ENCODE measurements around the gene DUSP28.

DUSP28 gene

DNA sequence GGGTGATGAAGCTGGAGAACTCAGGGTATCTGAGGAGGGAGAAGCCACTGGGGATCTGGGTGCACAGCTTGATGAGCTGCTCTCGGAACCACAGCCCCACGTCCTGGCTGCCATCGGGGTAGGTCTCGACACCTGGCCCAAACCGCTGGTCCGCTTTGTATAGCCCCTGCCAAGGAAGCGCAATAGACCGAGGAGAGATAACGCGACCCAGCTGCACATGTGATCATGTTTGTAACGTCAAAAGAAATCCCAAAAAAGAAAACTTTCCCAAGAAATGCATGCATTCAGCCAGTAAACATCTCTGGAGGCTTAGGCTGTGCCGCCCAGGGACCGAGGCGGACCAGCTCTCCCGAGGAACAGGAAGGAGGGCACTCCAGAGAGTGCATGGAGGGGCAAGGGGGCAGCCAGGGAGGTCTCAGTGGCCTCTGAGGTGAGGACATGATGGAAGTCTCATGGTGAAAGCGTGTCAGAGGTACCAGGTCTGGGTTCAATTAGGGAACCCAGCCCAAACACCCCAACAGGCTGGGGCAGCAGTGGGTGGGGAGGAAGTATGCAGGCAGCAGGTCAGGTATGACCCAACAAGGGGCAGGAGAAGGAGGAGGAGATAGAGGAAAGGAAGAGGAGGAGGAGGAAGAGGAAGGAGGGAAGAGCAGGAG lies 30.7 kb upstream of the DUSP28 start:
- no peaks in the 10 kb centered on the region for H3K36me3 ChIP-seq (ENCODE audit: control insufficient read depth, insufficient read depth, low read length)
- no peak for DNase-seq

DNA sequence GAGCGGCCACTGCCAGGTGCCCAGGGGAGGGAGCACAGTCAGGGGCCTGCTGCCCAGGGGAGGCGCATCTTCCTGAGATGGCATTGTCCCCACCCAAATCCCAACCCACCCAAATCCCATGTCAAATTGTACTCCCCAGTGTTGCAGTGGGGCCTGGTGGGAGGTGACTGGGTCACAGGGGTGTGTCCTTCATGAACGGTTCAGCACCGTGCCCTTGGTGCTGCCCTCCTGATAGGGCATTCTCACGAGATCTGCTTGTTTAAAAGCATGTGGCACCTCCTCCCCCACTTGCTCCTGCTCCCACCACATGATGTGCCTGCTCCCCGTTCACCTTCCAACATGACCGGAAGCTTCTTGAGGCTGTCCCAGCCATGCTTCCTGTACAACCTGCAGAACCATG lies 30.0 kb upstream of the DUSP28 start:
- no peaks in the 10 kb centered on the region for H3K79me1 ChIP-seq (ENCODE audit: low read length)
- DNase-seq = no peak
- no peak overlapping the region for H2AK5ac ChIP-seq (ENCODE audit: low read length)
- no peak overlapping the region for H2BK15ac ChIP-seq (replicated peaks; ENCODE audit: low read depth)
- H3K4me3 ChIP-seq (ENCODE audit: low read length) = no peak overlapping the region
- H3K4me1 ChIP-seq (ENCODE audit: control insufficient read depth, low read depth, low read length) = no peaks in the 10 kb centered on the region
- H4K5ac ChIP-seq (ENCODE audit: low read length) = no peak overlapping the region
- no peak overlapping the region for H3K27ac ChIP-seq (ENCODE audit: low read depth, low read length)
- H3K27me3 ChIP-seq (ENCODE audit: insufficient read depth, low read length, poor library complexity) = no peaks in the 10 kb centered on the region
- H3K56ac ChIP-seq (ENCODE audit: low read length) = no peak overlapping the region
- no peak overlapping the region for H3K23ac ChIP-seq (ENCODE audit: low read length)
- no peak overlapping the region for H2BK120ac ChIP-seq (ENCODE audit: low read depth, low read length)
- no peak overlapping the region for H3K9ac ChIP-seq (ENCODE audit: low read length)
- H3K79me2 ChIP-seq (ENCODE audit: control insufficient read depth, insufficient read depth, low read length) = no peaks in the 10 kb centered on the region
- H3K4me2 ChIP-seq (ENCODE audit: low read length) = no peak overlapping the region
- no peak overlapping the region for H2BK5ac ChIP-seq (ENCODE audit: low read length)
- H3K18ac ChIP-seq (ENCODE audit: low read length) = no peak overlapping the region
- no CpG with 5 or more reads among the region's 7 CpGs for WGBS (ENCODE audit: extremely low coverage, insufficient coverage, low lambda C conversion rate)
- no peak overlapping the region for H4K8ac ChIP-seq (ENCODE audit: low read depth, low read length)
- H3K36me3 ChIP-seq (ENCODE audit: control insufficient read depth, insufficient read depth, low read length) = no peaks in the 10 kb centered on the region
- no peak overlapping the region for H3K4ac ChIP-seq (ENCODE audit: low read depth, low read length)

More for the DNA sequence above, 30.7 kb upstream of the DUSP28 start:
- H3K79me2 ChIP-seq (ENCODE audit: control insufficient read depth, insufficient read depth, low read length) = no peaks in the 10 kb centered on the region
- no peaks in the 10 kb centered on the region for H3K79me1 ChIP-seq (ENCODE audit: low read length)
- H3K27me3 ChIP-seq (ENCODE audit: insufficient read depth, low read length, poor library complexity) = no peaks in the 10 kb centered on the region
- no peak overlapping the region for H4K5ac ChIP-seq (ENCODE audit: low read length)
- H3K18ac ChIP-seq (ENCODE audit: low read length) = no peak overlapping the region
- H3K56ac ChIP-seq (ENCODE audit: low read length) = no peak overlapping the region
- H3K27ac ChIP-seq (ENCODE audit: low read depth, low read length) = no peak overlapping the region
- H3K4me1 ChIP-seq (ENCODE audit: control insufficient read depth, low read depth, low read length) = no peaks in the 10 kb centered on the region
- H4K8ac ChIP-seq (ENCODE audit: low read depth, low read length) = no peak overlapping the region
- no peak overlapping the region for H2BK15ac ChIP-seq (replicated peaks; ENCODE audit: low read depth)
- no peak overlapping the region for H3K4me3 ChIP-seq (ENCODE audit: low read length)
- no peak overlapping the region for H3K23ac ChIP-seq (ENCODE audit: low read length)
- no peak overlapping the region for H3K4ac ChIP-seq (ENCODE audit: low read depth, low read length)
- no peak overlapping the region for H3K4me2 ChIP-seq (ENCODE audit: low read length)
- no peak overlapping the region for H2AK5ac ChIP-seq (ENCODE audit: low read length)
- no CpG with 5 or more reads among the region's 16 CpGs for WGBS (ENCODE audit: extremely low coverage, insufficient coverage, low lambda C conversion rate)
- H2BK120ac ChIP-seq (ENCODE audit: low read depth, low read length) = no peak overlapping the region
- H2BK5ac ChIP-seq (ENCODE audit: low read length) = no peak overlapping the region
- H3K9ac ChIP-seq (ENCODE audit: low read length) = no peak overlapping the region

- Histone ChIP-seq H2BK120ac (ENCODE audit: low read depth, low read length) (no peak overlapping the region), H3K9ac (ENCODE audit: low read length) (no peak overlapping the region), H2BK15ac (replicated peaks; ENCODE audit: low read depth) (no peak overlapping the region), H3K36me3 (ENCODE audit: control insufficient read depth, insufficient read depth, low read length) (no peaks in the 10 kb centered on the region), H2BK5ac (ENCODE audit: low read length) (no peak overlapping the region), H4K5ac (ENCODE audit: low read length) (no peak overlapping the region), H3K4me2 (ENCODE audit: low read length) (no peak overlapping the region), H3K4ac (ENCODE audit: low read depth, low read length) (no peak overlapping the region), H3K18ac (ENCODE audit: low read length) (no peak overlapping the region), H3K56ac (ENCODE audit: low read length) (no peak overlapping the region), H4K8ac (ENCODE audit: low read depth, low read length) (no peak overlapping the region), H3K79me2 (ENCODE audit: control insufficient read depth, insufficient read depth, low read length) (no peaks in the 10 kb centered on the region), H3K4me3 (ENCODE audit: low read length) (no peak overlapping the region), H2AK5ac (ENCODE audit: low read length) (no peak overlapping the region), H3K27me3 (ENCODE audit: insufficient read depth, low read length, poor library complexity) (no peaks in the 10 kb centered on the region), H3K23ac (ENCODE audit: low read length) (no peak overlapping the region), H3K79me1 (ENCODE audit: low read length) (no peaks in the 10 kb centered on the region), H3K27ac (ENCODE audit: low read depth, low read length) (no peak overlapping the region), H3K4me1 (ENCODE audit: control insufficient read depth, low read depth, low read length) (no peaks in the 10 kb centered on the region)
- WGBS (ENCODE audit: extremely low coverage, insufficient coverage, low lambda C conversion rate) = no CpG with 5 or more reads among the region's 5 CpGs
- no peak for DNase-seq
Measured at GRCh38 chr2:240531038-240531437, 29.1 kb upstream of the DUSP28 start.

DNA sequence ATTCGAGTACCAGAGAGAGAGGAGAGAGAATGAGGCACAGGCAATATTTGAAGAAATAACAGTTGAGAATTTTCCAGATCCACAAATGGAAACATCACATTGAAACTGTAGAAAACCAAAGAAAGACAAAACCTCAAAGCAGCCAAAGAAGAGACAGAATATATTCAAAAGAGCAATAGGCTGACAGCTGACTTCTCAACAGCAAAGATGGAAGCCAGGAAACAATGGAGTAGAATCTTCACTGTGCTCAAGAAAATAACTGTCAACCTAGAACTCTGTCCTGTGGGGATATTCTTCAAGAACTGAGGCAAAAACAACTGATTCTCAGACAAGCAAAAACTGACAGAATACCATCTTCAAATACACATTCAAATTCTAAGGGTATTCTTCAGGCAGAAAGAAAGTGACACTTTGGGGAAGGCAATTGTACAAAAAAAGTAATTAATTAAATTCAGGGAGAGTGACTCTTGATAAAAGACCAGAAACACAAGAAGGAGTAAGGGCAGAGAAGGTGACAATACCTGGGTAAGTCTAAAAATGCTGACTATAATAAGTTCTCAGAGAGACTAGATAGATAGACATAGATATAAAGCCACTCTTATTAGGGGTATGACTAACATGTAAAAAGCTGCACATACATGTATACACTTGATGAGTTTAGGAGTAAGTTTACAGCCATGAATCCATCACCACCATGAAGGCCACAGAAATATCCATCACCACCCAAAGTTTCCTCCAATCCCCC lies 28.0 kb upstream of the DUSP28 start:
- Histone ChIP-seq H2BK15ac (replicated peaks; ENCODE audit: low read depth) (no peak overlapping the region), H4K8ac (ENCODE audit: low read depth, low read length) (no peak overlapping the region), H3K79me1 (ENCODE audit: low read length) (no peaks in the 10 kb centered on the region), H3K4me1 (ENCODE audit: control insufficient read depth, low read depth, low read length) (no peaks in the 10 kb centered on the region), H3K79me2 (ENCODE audit: control insufficient read depth, insufficient read depth, low read length) (no peaks in the 10 kb centered on the region), H3K36me3 (ENCODE audit: control insufficient read depth, insufficient read depth, low read length) (no peaks in the 10 kb centered on the region), H3K4me2 (ENCODE audit: low read length) (no peak overlapping the region), H3K4ac (ENCODE audit: low read depth, low read length) (no peak overlapping the region), H3K4me3 (ENCODE audit: low read length) (no peak overlapping the region), H3K27ac (ENCODE audit: low read depth, low read length) (no peak overlapping the region), H2BK120ac (ENCODE audit: low read depth, low read length) (no peak overlapping the region), H3K56ac (ENCODE audit: low read length) (no peak overlapping the region), H2BK5ac (ENCODE audit: low read length) (no peak overlapping the region), H2AK5ac (ENCODE audit: low read length) (no peak overlapping the region), H3K9ac (ENCODE audit: low read length) (no peak overlapping the region), H3K23ac (ENCODE audit: low read length) (no peak overlapping the region), H3K18ac (ENCODE audit: low read length) (no peak overlapping the region), H4K5ac (ENCODE audit: low read length) (no peak overlapping the region), H3K27me3 (ENCODE audit: insufficient read depth, low read length, poor library complexity) (no peaks in the 10 kb centered on the region)
- no peak for DNase-seq
- WGBS (ENCODE audit: extremely low coverage, insufficient coverage, low lambda C conversion rate) = no CpG with 5 or more reads among the region's 1 CpG

- H4K8ac ChIP-seq (ENCODE audit: low read depth, low read length) = no peak overlapping the region
- H2BK15ac ChIP-seq (replicated peaks; ENCODE audit: low read depth) = no peak overlapping the region
- no peak overlapping the region for H3K56ac ChIP-seq (ENCODE audit: low read length)
- DNase-seq = no peak
- WGBS (ENCODE audit: extremely low coverage, insufficient coverage, low lambda C conversion rate) = no CpG with 5 or more reads among the region's 43 CpGs
- no peak overlapping the region for H3K4me2 ChIP-seq (ENCODE audit: low read length)
- H4K5ac ChIP-seq (ENCODE audit: low read length) = no peak overlapping the region
- no peak overlapping the region for H3K27ac ChIP-seq (ENCODE audit: low read depth, low read length)
- no peak overlapping the region for H3K4ac ChIP-seq (ENCODE audit: low read depth, low read length)
- H3K27me3 ChIP-seq (ENCODE audit: insufficient read depth, low read length, poor library complexity) = no peaks in the 10 kb centered on the region
- H3K4me3 ChIP-seq (ENCODE audit: low read length) = no peak overlapping the region
- no peak overlapping the region for H2AK5ac ChIP-seq (ENCODE audit: low read length)
- H2BK5ac ChIP-seq (ENCODE audit: low read length) = no peak overlapping the region
- no peaks in the 10 kb centered on the region for H3K36me3 ChIP-seq (ENCODE audit: control insufficient read depth, insufficient read depth, low read length)
- H3K18ac ChIP-seq (ENCODE audit: low read length) = no peak overlapping the region
- H3K9ac ChIP-seq (ENCODE audit: low read length) = no peak overlapping the region
- H2BK120ac ChIP-seq (ENCODE audit: low read depth, low read length) = no peak overlapping the region
- H3K79me1 ChIP-seq (ENCODE audit: low read length) = no peaks in the 10 kb centered on the region
- no peaks in the 10 kb centered on the region for H3K79me2 ChIP-seq (ENCODE audit: control insufficient read depth, insufficient read depth, low read length)
- no peaks in the 10 kb centered on the region for H3K4me1 ChIP-seq (ENCODE audit: control insufficient read depth, low read depth, low read length)
- H3K23ac ChIP-seq (ENCODE audit: low read length) = no peak overlapping the region
Measured at GRCh38 chr2:240538031-240538780, 22.0 kb upstream of the DUSP28 start.
